22Rv1 (cell line): ENCODE results near the gene GIMAP2.
A peak's percentile ranks its signal among the peaks of the same experiment; 100 is the strongest.

Source experiments
- CTCF ChIP-seq: fragments of 450-650 bp; IDR thresholded peaks from 2 replicates; pipeline ENCODE4 v1.5.1; 2017; ENCODE audit warnings: mild to moderate bottlenecking
- ZFX ChIP-seq: fragments of 450-650 bp; IDR thresholded peaks from 2 replicates; pipeline ENCODE4 v1.6.1; 2017; ENCODE audit warnings: antibody characterized with exemption, borderline replicate concordance

GRCh38 chr7:150715293-150715692, 29.8 kb downstream of the GIMAP2 start:
- TF ChIP-seq CTCF = 0 out of 2 replicates have a peak, but pooled peaks have one; percentile 7
- TF ChIP-seq ZFX = no peak
